ENCODE results near the gene NUPR2.
"Not testable (repeated sequence)": the region's sequence is repeated elsewhere in the genome, so short reads cannot be mapped to it uniquely, and the experiment has no call there.

Gene NUPR2

GRCh38 chr7:56115852-56116538, at the start of gene NUPR2:
Gene NUPR2 (minus strand): TSS chr7:56116417. CDS start chr7:56116314, 103 bp downstream.
- H3K27ac ChIP-seq: no peak within 1 kb of the TSS
- DNase-seq (ENCODE audit: low read depth, low spot score): no peak

GRCh38 chr7:56157238-56157790, 41.1 kb upstream of the NUPR2 start:
- H3K27ac ChIP-seq: no peak overlapping the region
- no peak for DNase-seq (ENCODE audit: low read depth, low spot score)

GRCh38 chr7:56131062-56131461, 14.8 kb upstream of the NUPR2 start:
- not testable (repeated sequence) for DNase-seq (ENCODE audit: low read depth, low spot score); H3K27ac ChIP-seq

- H3K27ac ChIP-seq: no peak overlapping the region
- no peak for DNase-seq (ENCODE audit: low read depth, low spot score)
Observed at GRCh38 chr7:56127241-56127975, 11.2 kb upstream of the NUPR2 start.

GRCh38 chr7:56125831-56126230, 9.6 kb upstream of the NUPR2 start:
- no peak overlapping the region for H3K27ac ChIP-seq
- no peak for DNase-seq (ENCODE audit: low read depth, low spot score)

GRCh38 chr7:56124981-56125380, 8.8 kb upstream of the NUPR2 start:
- no peak overlapping the region for H3K27ac ChIP-seq
- no peak for DNase-seq (ENCODE audit: low read depth, low spot score)

GRCh38 chr7:56121440-56121839, 5.2 kb upstream of the NUPR2 start:
- no peak overlapping the region for H3K27ac ChIP-seq
- no peak for DNase-seq (ENCODE audit: low read depth, low spot score)

GRCh38 chr7:56112244-56112643, 4.0 kb downstream of the NUPR2 start:
- not testable (repeated sequence) for DNase-seq (ENCODE audit: low read depth, low spot score); H3K27ac ChIP-seq

- no peak overlapping the region for H3K27ac ChIP-seq
- DNase-seq (ENCODE audit: low read depth, low spot score): no peak
Observed at GRCh38 chr7:56110611-56111010, 5.6 kb downstream of the NUPR2 start.

- H3K27ac ChIP-seq: no peak overlapping the region
- DNase-seq (ENCODE audit: low read depth, low spot score): no peak
Observed at GRCh38 chr7:56107954-56108258, 8.3 kb downstream of the NUPR2 start.

GRCh38 chr7:56106108-56107073, 9.8 kb downstream of the NUPR2 start, which contains the start of gene CHCHD2:
Gene CHCHD2 (minus strand): TSS chr7:56106476. CDS start chr7:56106413, 63 bp downstream.
- peak; percentile 93 for DNase-seq (ENCODE audit: low read depth, low spot score)
- peak within 1 kb of the TSS; percentile 89 for H3K27ac ChIP-seq

GRCh38 chr7:56105508-56105907, 10.7 kb downstream of the NUPR2 start:
- peak; percentile 57 for DNase-seq (ENCODE audit: low read depth, low spot score)
- peak overlapping the region; percentile 89 for H3K27ac ChIP-seq

- H3K27ac ChIP-seq; DNase-seq (ENCODE audit: low read depth, low spot score): not testable (repeated sequence)
Observed at GRCh38 chr7:56104138-56104537, 12.1 kb downstream of the NUPR2 start.

- DNase-seq (ENCODE audit: low read depth, low spot score): no peak
- no peak overlapping the region for H3K27ac ChIP-seq
Observed at GRCh38 chr7:56099653-56100052, 16.6 kb downstream of the NUPR2 start.

GRCh38 chr7:56098187-56099008, 17.8 kb downstream of the NUPR2 start:
- not testable (repeated sequence) for H3K27ac ChIP-seq; DNase-seq (ENCODE audit: low read depth, low spot score)

- DNase-seq (ENCODE audit: low read depth, low spot score): no peak
- no peak overlapping the region for H3K27ac ChIP-seq
Observed at GRCh38 chr7:56097700-56098099, 18.5 kb downstream of the NUPR2 start.

- no peak for DNase-seq (ENCODE audit: low read depth, low spot score)
- H3K27ac ChIP-seq: no peak within 1 kb of the TSS
Observed at GRCh38 chr7:56092789-56093531, 23.3 kb downstream of the NUPR2 start, which contains the start of gene PHKG1. Gene PHKG1 (minus strand): TSS chr7:56092952. CDS start chr7:56088941, 4,011 bp downstream.

- DNase-seq (ENCODE audit: low read depth, low spot score); H3K27ac ChIP-seq: not testable (repeated sequence)
Observed at GRCh38 chr7:56092388-56092787, 23.8 kb downstream of the NUPR2 start.

GRCh38 chr7:56091591-56091990, 24.6 kb downstream of the NUPR2 start:
- H3K27ac ChIP-seq: no peak overlapping the region
- DNase-seq (ENCODE audit: low read depth, low spot score): no peak

All from epithelial cell of prostate (primary cell).